GM21526 (cell line): ENCODE data around the gene LRRTM4.
"Not testable (repeated sequence)": the region's sequence is repeated elsewhere in the genome, so short reads cannot be mapped to it uniquely, and the experiment has no call there.

Experiments
- ATAC-seq: cut with Tn5 transposase; IDR thresholded peaks from one replicate; pipeline ENCODE4 v1.9.1; 2021; ENCODE audit warnings: moderate library complexity; ENCODE audit not compliant: unreplicated experiment, low FRiP score

LRRTM4 gene

DNA sequence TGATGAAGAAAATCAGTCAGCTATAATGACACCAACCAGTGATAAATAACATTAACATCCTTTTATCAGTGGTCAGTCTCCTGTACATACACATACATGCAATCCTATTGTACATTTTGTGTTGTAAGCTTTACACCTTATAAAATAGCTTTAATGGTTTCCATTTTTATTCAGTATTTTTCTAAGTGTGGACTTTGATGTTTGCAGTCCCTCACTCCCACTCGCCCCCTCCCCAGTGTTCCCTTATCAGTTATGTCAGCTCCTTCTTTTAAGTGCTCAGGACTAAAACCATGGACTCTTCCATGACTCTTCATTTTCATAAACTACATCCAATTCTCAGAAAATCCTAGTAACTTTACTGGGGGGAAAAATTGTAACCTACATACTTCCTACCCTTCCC, 713.0 kb downstream of the LRRTM4 start:
- no peak for ATAC-seq

- ATAC-seq: no peak
These were observed 713.4 kb downstream of the LRRTM4 start for GRCh38 chr2:76808732-76809131.

- ATAC-seq: no peak
These were observed 728.4 kb downstream of the LRRTM4 start for GRCh38 chr2:76793647-76794334.

GRCh38 chr2:76781313-76781712, 740.9 kb downstream of the LRRTM4 start:
- ATAC-seq: not testable (repeated sequence)

- no peak for ATAC-seq
These were observed 758.9 kb downstream of the LRRTM4 start for GRCh38 chr2:76763276-76763675.

- no peak for ATAC-seq
These were observed 761.8 kb downstream of the LRRTM4 start for GRCh38 chr2:76760367-76760704.

- ATAC-seq: no peak
These were observed 762.4 kb downstream of the LRRTM4 start for GRCh38 chr2:76759634-76760366.

- no peak for ATAC-seq
These were observed 769.7 kb downstream of the LRRTM4 start for GRCh38 chr2:76752506-76752905.

DNA sequence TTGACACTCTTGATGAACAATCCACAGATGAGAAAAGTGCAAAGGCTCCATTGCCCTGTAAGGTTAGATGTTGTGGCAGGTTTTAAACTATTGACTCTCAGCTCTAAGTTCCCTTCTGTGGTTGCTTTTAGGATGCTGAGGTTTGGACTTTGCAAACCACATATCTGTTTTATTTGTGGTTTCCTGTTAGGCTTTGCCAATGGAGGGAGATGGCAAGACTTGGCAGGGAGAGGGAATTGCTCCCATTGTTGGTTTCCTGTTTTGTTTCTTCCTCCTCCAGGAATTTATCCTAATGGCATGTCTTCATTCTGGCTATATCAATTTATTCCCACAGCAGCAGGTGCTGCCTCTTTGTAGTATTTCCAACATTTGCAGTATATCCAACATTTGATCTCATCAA, 772.3 kb downstream of the LRRTM4 start:
- ATAC-seq: no peak

- no peak for ATAC-seq
These were observed 773.4 kb downstream of the LRRTM4 start for GRCh38 chr2:76748581-76749296.

DNA sequence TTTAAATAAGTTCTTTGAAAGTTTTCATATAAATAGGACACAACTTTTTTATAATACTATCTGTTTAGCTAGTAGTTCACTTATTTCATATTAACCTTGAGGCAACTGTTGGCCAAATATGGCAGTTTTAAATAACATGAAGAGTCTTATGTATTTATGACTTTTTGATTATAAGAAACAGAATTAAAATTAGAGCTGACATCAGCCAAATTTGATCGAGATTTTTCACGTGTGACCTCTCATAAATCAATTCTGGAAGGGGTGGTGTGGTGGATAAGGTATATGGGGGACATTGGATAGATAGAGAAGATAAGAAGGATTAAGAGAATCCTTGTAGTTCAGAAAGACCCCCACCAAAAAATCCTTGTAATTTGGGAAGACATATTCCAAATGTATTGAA, 776.6 kb downstream of the LRRTM4 start:
- ATAC-seq: no peak

DNA sequence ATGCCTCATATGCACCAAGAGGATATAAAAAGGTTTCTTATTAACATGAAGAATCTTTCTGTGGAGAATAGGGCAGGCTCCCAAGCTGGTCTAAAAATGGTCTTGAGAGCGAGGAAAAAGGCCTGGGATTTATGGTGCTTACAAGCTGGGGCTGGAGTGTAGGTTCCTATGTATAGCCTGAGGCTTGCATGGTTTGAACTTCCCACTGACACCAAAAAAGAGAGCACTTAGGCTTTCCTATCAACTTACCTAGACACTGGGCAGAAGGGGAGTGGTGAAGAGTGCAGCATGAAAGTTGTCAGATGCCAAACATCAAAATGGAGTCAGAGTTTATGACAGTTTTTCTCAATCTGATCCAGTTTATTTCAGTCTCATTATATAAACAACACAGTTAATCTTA, 784.6 kb downstream of the LRRTM4 start:
- no peak for ATAC-seq

GRCh38 chr2:76733736-76734135, 788.4 kb downstream of the LRRTM4 start:
- ATAC-seq: no peak

- no peak for ATAC-seq
These were observed 791.0 kb downstream of the LRRTM4 start for GRCh38 chr2:76731157-76731556.

- ATAC-seq: no peak
These were observed 792.2 kb downstream of the LRRTM4 start for GRCh38 chr2:76730021-76730420.

GRCh38 chr2:76721226-76721625, 801.0 kb downstream of the LRRTM4 start:
- no peak for ATAC-seq

DNA sequence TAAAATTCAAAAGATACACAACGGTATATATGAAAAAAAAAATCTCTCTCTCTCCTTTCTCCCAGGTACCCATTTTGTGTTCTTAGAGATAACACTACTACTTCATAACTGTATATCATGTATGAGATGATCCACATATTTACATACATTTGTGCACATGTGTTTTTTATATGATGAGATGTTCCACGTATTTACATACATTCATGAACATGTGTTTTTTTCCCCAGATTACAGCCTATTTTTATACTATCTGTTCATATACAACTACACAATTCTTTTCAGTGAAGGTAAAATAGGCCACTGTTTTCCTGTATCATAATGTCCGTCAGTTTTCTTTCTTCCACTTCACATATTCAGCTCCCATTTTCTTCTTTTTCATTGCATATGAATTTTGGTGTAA, 808.9 kb downstream of the LRRTM4 start:
- ATAC-seq: no peak

GRCh38 chr2:76711490-76711889, 810.7 kb downstream of the LRRTM4 start:
- ATAC-seq: no peak

GRCh38 chr2:76700894-76701293, 821.3 kb downstream of the LRRTM4 start:
- no peak for ATAC-seq

DNA sequence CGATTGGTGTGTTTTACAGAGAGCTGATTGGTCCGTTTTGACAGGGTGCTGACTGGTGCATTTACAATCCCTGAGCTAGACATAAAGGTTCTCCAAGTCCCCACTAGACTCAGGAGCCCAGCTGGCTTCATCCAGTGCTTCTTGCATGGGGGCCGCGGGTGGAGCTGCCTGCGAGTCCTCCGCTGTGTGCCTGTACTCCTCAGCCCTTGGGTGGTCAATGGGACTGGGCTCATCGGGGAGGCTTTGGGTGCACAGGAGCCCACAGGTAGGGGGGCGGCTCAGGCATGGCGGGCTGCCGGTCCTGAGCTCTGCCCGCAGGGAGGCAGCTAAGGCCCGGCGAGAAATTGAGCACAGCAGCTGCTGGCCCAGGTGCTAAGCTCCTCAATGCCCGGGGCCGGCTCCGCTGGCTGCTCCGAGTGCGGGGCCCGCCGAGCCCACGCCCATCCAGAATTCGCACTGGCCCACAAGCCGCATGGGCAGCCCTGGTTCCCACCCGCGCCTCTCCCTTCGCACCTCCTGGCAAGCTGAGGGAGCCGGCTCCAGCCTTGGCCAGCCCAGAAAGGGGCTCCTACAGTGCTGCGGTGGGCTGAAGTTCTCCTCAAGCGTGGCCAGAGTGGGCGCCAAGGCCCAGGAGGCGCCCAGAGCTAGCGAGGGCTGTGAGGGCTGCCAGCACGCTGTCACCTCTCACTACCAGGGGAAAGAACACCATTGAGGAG, 824.0 kb downstream of the LRRTM4 start:
- ATAC-seq: not testable (repeated sequence)
